Islet precursor cell (in vitro differentiated cells): ENCODE results near the gene TSPAN1.

Experiments used
- DNase-seq: peaks from one replicate; pipeline ENCODE4 v3.0.0-alpha.2; 2018

Gene TSPAN1

GRCh38 chr1:46166521-46167462, 8.1 kb upstream of the TSPAN1 start:
- no peak for DNase-seq

GRCh38 chr1:46168477-46168876, 6.4 kb upstream of the TSPAN1 start:
- DNase-seq, result no peak

DNA sequence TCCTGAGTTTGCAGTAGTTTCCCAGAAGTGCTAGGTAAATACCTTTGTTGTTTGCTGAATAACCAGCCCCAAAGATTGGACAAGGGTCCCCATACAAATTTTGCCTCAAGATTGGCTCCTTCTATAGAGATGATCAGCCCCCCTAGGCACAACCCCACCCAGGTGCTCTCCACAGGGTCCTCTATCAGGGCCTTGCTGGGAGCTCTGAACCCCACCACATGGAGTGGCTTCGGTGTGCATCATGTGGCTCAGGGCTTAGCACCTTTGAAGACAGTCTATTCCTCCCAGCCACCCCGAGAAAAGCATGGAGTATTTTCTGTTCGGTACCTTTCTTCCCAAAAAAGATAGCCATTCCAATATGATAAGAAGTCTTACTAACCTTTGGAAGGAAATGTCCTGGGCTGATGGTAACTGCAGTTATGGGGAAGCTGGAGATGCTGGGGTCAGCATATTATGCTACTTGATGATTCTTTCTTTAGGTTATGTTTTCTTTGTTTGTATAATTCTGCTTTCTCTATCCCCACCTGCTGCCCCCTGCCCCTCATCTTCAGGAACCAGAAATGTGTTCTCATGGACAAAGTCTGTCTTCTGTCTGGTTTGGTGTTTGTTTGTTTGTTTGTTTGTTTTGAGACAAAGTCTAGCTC, 5.0 kb upstream of the TSPAN1 start:
- no peak for DNase-seq

DNA sequence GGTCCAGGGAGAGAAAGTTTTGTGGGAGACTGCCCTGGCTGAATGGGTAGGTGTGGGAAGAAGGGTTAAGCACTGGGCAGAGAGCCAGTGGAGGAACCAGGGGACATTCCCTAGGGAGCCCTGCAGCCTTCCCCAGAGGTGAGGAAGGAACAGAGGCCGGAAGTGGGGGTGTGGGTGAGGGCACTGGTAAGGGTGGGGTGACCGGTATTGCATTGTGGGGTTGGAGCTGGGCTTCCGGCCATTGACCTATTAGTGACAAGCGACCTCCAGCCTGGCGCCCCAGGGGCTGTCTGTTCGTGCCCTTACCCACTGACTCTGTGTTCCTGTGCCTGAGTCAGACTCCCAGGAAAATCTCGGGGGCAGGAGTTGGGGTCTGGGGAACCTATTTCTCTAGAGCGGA, 3.5 kb upstream of the TSPAN1 start:
- DNase-seq, result no peak

GRCh38 chr1:46171871-46172270, 3.0 kb upstream of the TSPAN1 start:
- DNase-seq, result peak; percentile 90

DNA sequence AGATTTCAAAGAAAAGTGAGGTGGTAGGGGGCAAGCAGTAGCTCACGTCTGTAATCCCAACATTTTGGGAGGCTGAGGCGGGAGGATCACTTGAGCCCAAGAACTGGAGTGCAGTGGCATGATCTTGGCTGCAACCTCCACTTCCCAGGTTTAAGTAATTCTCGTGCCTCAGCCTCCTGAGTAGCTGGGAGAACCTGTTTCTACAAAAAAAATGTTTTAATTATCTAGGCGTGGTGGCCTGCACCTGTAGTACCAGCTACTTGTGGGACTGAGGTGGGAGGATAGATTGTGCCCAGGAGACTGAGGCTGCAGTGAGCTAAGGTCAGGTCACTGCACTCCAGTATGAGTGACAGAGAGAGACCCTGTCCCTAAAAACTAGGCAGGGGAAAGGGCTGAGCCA, 2.6 kb upstream of the TSPAN1 start:
- DNase-seq, result no peak

DNA sequence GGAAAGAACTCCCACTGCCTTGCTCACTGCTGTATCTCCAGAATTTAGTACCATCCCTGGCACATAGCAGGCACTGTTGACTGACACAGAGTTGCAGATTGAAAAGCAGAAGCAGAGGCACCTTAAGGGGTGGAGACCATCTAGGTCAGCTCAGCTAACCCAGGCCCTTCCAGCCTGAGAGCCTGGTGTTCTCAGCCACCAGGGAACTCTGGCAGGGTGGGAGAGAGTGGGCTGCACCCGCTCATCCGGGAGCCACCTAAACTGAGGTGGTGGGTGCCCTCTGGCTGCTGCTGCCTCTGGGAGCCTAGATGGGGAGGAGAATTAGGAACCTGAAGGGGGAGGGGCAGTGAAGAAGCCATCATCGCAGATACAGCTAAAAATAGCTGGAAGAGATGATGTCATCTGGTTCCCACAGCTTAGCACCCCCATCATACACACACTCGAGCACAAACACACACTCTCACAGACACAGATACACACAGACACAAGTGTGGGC, 1.5 kb upstream of the TSPAN1 start:
- DNase-seq, result no peak

DNA sequence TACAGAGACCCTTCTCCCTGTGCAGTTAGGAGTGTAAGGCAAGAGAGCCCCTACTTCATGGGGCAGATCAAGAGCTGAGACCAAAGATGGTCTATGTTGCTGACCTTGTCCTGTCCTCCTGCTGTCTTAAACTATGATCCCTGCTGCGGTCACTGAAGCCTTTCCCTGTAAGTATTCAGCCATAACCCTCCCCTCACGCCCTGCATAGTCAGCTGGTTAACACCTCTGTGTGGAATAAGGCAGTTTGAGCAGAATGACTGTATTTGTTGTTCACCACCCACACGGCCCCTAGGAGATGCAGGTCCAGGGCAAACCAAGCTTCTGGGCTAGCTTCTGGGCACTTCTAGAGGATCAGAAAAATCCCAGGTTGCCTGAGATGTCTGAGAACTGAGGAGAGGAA, 356 bp downstream of the TSPAN1 start:
- DNase-seq, result no peak

DNA sequence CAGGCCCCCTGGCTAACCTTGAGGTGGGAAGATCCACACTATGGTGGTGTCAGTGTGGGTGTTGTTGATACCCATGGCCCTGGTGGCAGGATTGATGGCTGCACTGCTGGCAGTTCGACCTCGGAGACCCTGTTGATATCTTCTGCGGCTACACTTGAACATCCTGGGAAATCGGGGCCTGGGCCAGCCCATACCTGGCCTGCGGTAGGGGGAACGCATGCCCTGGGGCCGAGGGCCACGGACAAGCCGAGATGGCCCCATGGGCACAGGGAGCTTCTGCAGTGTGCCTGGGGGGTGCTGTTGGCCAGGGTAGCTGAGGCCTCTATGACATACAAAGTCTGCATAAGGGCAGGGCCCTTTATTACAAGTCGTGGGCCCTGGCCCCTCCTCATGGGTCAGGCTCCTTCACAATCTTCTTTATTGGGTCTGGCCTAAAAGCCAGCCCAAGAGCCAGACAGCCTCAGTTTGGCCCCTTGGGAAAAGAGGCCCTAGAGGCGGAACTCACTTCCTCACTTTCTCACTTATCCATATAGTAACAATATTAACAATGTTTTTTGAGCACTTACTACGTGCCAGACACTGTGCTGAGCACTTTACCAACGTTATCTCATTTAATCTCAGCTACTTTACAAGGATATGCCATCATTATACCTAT, 1.5 kb downstream of the TSPAN1 start, which contains the start of gene P3R3URF:
Gene P3R3URF, minus strand, starts transcription at position 278 of the 655 bp plus-strand sequence. Its CDS starts 17 bp downstream, at position 261.
- DNase-seq, result no peak

GRCh38 chr1:46179138-46180081, 4.5 kb downstream of the TSPAN1 start:
- DNase-seq, result peak; percentile 90

DNA sequence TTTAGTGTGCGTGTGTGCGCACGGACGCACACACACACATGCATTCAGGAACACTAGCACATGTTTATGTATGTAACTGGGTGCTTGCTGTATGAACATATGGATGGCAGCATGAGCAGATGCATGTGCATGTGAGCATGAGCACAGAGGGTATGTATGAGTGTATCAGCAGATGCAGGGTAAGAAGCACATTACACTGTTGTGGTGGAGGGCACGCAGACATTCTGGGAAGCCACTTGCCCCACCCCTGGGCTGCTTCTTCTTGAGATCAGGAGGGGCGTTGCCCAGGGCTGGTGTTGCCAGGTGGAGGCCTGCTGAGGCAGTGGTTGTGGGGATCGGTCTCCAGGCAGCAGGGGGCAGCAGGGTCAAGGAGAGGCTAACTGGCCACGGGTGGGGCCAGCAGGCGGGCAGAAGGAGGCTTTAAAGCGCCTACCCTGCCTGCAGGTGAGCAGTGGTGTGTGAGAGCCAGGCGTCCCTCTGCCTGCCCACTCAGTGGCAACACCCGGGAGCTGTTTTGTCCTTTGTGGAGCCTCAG, 5.3 kb downstream of the TSPAN1 start:
- peak; percentile 91 for DNase-seq

DNA sequence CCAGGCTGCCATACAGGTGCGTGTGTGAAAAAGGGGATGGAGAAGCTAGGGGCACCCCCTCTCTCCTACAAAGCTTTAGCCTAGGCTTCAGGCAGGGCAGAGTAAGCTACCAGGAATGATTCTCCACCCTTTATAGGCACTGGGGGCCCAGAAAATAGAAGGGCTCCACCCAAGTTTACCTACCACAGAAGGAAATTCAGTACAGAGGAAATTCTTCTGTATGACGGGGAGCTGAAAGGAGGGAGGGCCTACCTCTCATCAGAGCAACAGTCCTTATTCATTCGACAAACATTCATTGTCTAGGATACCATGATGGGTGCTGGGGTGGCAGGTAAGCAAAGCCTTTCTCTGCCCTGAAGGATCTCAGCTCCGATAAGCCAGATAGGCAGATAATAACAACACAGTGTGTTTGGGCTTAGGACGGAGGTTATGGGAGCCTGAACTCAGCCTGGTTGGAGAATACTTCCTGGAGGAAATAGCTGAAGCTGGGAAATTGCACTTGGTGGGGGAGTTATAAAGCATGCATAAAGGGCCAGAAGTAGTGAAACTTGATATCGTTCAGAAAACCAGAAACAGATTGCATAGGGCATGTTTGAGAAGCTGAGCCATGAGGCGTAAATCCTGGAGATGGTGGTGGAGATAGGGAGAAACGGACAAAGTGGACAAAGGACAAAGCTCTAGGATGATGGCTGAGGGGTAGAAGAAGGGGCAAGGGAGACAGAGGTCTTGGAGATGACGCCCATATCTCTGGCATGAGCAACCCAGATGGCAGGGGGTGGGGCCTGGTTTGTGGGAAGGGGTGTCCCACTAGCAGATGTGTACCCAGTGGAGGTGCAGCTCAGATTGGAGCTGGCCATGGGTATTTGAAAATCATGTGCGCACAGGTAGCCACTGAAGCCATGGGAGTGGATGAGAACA, 6.7 kb downstream of the TSPAN1 start:
- no peak for DNase-seq

DNA sequence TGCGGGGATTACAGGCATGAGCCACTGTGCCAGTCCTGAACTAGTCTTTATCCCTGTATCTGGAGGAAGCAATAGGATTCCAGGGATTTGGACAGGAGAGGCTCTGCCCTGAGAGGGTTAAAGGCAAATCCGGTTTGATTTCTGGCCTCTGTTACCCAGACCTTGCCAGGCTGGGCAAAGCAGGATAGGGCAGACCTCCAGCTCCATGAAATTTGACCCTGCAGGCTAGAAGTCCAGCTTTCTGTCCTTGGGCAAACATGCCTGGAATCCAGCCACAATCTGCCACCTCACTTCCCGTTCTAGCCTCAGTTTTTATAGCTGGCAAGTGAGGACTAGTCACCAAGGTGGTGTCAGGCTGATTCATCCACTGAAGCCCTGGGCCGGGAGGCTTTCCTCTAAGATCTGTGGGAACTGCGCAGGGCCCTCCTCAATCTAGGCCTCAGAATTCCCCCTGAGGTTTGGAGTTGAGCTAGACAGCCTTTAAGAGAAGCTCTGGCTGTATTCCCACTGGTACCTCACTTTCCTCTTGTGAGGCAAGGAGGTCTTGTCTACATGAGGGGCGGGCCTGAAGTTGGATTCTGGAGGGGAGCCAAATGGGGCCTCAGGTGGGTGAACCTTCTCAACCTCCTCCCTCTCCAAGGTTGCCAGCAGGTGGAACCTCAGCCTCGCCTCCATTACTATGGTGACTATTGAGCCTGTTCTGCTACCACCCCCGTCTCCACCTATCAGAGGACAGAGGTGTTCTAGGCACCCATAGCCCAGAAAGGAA, 8.4 kb downstream of the TSPAN1 start:
- DNase-seq, result peak; percentile 96

- no peak for DNase-seq
Measured at GRCh38 chr1:46183926-46184557, 9.2 kb downstream of the TSPAN1 start.

GRCh38 chr1:46184920-46185658, 10.2 kb downstream of the TSPAN1 start:
- no peak for DNase-seq

- DNase-seq, result no peak
Measured at GRCh38 chr1:46186076-46186475, 11.2 kb downstream of the TSPAN1 start.

DNA sequence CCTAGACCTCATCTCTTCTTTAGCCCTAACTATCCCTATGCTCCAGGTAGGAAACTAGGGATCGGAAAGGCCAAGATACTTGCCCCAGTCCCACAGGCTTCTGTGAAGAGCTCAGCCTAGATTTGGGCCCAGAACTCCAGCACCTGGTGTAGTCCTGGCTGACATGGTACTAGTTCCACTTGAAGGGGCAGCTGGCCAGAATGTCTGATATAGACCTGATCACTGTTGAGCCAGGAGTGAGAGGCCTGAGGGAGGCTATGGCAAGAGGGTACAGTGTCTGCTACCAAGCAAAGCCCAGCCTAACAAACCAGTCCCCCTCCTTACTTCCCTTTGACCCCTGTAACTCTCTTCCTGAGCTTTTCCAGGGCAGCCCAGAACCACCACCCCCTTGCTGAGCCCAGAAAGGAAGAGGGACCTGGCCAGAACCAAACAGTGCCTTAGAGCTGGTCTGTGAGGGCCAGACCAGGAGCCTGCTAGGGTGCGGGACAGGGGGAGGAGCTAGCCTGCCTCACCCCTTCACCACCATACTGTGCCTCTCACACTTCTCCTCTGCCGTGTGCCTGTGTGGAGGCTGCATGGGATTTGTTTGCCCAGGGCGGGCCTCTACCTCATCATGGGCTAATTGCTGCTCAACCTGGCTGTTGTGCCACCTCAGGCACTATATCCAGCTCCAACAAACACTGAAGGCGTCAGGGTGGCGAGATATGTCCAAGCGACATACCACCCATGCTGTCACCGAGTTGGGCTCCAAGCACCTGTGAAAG, 12.4 kb downstream of the TSPAN1 start:
- DNase-seq, result no peak
